Hepatocyte (in vitro differentiated cells): Measurements from ENCODE around the gene ZNF436.

Experiments
- CTCF ChIP-seq: fragments of 200-600 bp; sonication (generic); IDR thresholded peaks from 2 replicates; pipeline ENCODE4 v1.5.1; 2016; ENCODE audit warnings: antibody characterized with exemption, mild to moderate bottlenecking; ENCODE audit not compliant: poor library complexity
- EZH2 ChIP-seq: fragments of 200-600 bp; sonication (generic); IDR thresholded peaks from 2 replicates; pipeline ENCODE4 v1.6.1; 2016; ENCODE audit warnings: antibody characterized with exemption, mild to moderate bottlenecking, borderline replicate concordance

GRCh38 chr1:23401313-23401712 lies 31.7 kb upstream of the ZNF436 start:
- TF ChIP-seq CTCF (no peak), EZH2 (no peak)
